NB4 (cell line): ENCODE measurements around the gene MATK.

Experiments
- DNase-seq: peaks from one replicate; pipeline ENCODE4 v3.0.0; 2010; ENCODE audit warnings: low read depth
- H3K4me3 ChIP-seq: one replicate; pipeline ENCODE4 v1.5.1; 2011; ENCODE audit warnings: mild to moderate bottlenecking, low read depth, low read length, moderate library complexity
- CTCF ChIP-seq: IDR thresholded peaks from one replicate; pipeline ENCODE4 v1.5.1; 2012; ENCODE audit warnings: low read depth, low read length
- MAX ChIP-seq: IDR thresholded peaks from 2 replicates; pipeline ENCODE4 v1.6.1; 2011; ENCODE audit warnings: low read depth, low read length
- MYC ChIP-seq: IDR thresholded peaks from 2 replicates; pipeline ENCODE4 v1.6.1; 2011; ENCODE audit warnings: low read depth, low read length
- POLR2A ChIP-seq: IDR thresholded peaks from 2 replicates; pipeline ENCODE4 v1.6.1; 2011; ENCODE audit warnings: mild to moderate bottlenecking; ENCODE audit not compliant: insufficient read length; ENCODE audit errors: extremely low read depth

MATK gene

GRCh38 chr19:3734310-3734600 is 51.9 kb downstream of the MATK start:
- no peak overlapping the region for H3K4me3 ChIP-seq
- TF ChIP-seq POLR2A: no peak
- no peak for TF ChIP-seq MYC
- TF ChIP-seq CTCF: no peak
- TF ChIP-seq MAX: no peak

GRCh38 chr19:3733549-3734309 is 52.5 kb downstream of the MATK start:
- no peak for TF ChIP-seq MAX
- TF ChIP-seq CTCF: no peak
- no peak for TF ChIP-seq MYC
- TF ChIP-seq POLR2A: no peak
- DNase-seq: peak; percentile 26
- no peak overlapping the region for H3K4me3 ChIP-seq

More at GRCh38 chr19:3734310-3734600, 51.9 kb downstream of the MATK start:
- DNase-seq: no peak

- no peak overlapping the region for H3K4me3 ChIP-seq
- TF ChIP-seq CTCF: no peak
- TF ChIP-seq MAX: no peak
- TF ChIP-seq POLR2A: no peak
- no peak for TF ChIP-seq MYC
- no peak for DNase-seq
Measured at GRCh38 chr19:3732108-3732507, 54.1 kb downstream of the MATK start.

- no peak overlapping the region for H3K4me3 ChIP-seq
- no peak for TF ChIP-seq POLR2A
- no peak for TF ChIP-seq CTCF
- no peak for TF ChIP-seq MYC
- TF ChIP-seq MAX: no peak
- DNase-seq: no peak
Measured at GRCh38 chr19:3730457-3730958, 55.7 kb downstream of the MATK start.
